Chondrocyte (in vitro differentiated cells): Measurements from ENCODE around the gene PLEKHA6. TPM values are rescaled to one million over a fixed set of nuclear protein-coding genes. Genes with fewer than 3 reads are reported as not detected.

Source experiments
- DNase-seq: peaks from one replicate; pipeline ENCODE4 v3.0.0; 2021; ENCODE audit warnings: mixed read lengths, low spot score
- H3K27ac Mint-ChIP-seq: one replicate; pipeline ENCODE4 v1.8.0; 2021; ENCODE audit warnings: mild to moderate bottlenecking, moderate library complexity, mixed read lengths; ENCODE audit not compliant: unreplicated experiment
- H3K27me3 Mint-ChIP-seq: 2 replicates; pipeline ENCODE4 v1.8.0; 2021; ENCODE audit warnings: low read depth, mixed read lengths
- H3K36me3 Mint-ChIP-seq: 2 replicates; pipeline ENCODE4 v1.8.0; 2021; ENCODE audit warnings: low read depth, mixed read lengths
- H3K4me1 Mint-ChIP-seq: 2 replicates; pipeline ENCODE4 v1.8.0; 2021; ENCODE audit warnings: low read depth, mild to moderate bottlenecking, mixed read lengths
- H3K4me3 Mint-ChIP-seq: one replicate; pipeline ENCODE4 v1.8.0; 2021; ENCODE audit warnings: mild to moderate bottlenecking, moderate library complexity, mixed read lengths; ENCODE audit not compliant: unreplicated experiment
- H3K9me3 Mint-ChIP-seq: 2 replicates; pipeline ENCODE4 v1.8.0; 2021; ENCODE audit warnings: low read depth, mixed read lengths
- total RNA-seq: library from RNA; stranded (reverse); gene quantifications from 3 replicates; pipeline ENCODE4 v1.2.1, GENCODE V29; 2021
- TF ChIP-seq, protein P1 (sequence below): fragments of 200-600 bp; sonication (generic); IDR thresholded peaks from 2 replicates; pipeline ENCODE4 v1.5.0; 2021; ENCODE audit warnings: antibody characterized with exemption, mild to moderate bottlenecking, moderate library complexity

Gene PLEKHA6
- total RNA-seq, 1 donor from 2014 or later: 0.15 TPM

GRCh38 chr1:204294357-204294756, 65.4 kb downstream of the PLEKHA6 start:
- TF ChIP-seq, protein P1, sequence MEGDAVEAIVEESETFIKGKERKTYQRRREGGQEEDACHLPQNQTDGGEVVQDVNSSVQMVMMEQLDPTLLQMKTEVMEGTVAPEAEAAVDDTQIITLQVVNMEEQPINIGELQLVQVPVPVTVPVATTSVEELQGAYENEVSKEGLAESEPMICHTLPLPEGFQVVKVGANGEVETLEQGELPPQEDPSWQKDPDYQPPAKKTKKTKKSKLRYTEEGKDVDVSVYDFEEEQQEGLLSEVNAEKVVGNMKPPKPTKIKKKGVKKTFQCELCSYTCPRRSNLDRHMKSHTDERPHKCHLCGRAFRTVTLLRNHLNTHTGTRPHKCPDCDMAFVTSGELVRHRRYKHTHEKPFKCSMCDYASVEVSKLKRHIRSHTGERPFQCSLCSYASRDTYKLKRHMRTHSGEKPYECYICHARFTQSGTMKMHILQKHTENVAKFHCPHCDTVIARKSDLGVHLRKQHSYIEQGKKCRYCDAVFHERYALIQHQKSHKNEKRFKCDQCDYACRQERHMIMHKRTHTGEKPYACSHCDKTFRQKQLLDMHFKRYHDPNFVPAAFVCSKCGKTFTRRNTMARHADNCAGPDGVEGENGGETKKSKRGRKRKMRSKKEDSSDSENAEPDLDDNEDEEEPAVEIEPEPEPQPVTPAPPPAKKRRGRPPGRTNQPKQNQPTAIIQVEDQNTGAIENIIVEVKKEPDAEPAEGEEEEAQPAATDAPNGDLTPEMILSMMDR: no peak
- Mint-ChIP-seq H3K4me1 (peaks cover 45% of the 10 kb centered on the region), H3K27me3 (peaks cover 13% of the 10 kb centered on the region), H3K36me3 (no peaks in the 10 kb centered on the region), H3K4me3 (no peak overlapping the region), H3K27ac (peak overlapping the region; percentile 24), H3K9me3 (no peaks in the 10 kb centered on the region)
- no peak for DNase-seq

GRCh38 chr1:204293605-204294337, 66.0 kb downstream of the PLEKHA6 start:
- peaks cover 45% of the 10 kb centered on the region for H3K4me1 Mint-ChIP-seq
- H3K36me3 Mint-ChIP-seq: no peaks in the 10 kb centered on the region
- DNase-seq: no peak
- H3K4me3 Mint-ChIP-seq: no peak overlapping the region
- TF ChIP-seq, protein P1: no peak
- peaks cover 17% of the 10 kb centered on the region for H3K27me3 Mint-ChIP-seq
- H3K27ac Mint-ChIP-seq: peak overlapping the region; percentile 24
- H3K9me3 Mint-ChIP-seq: no peaks in the 10 kb centered on the region

GRCh38 chr1:204292740-204293139, 67.0 kb downstream of the PLEKHA6 start:
- DNase-seq: no peak
- H3K27me3 Mint-ChIP-seq: peaks cover 26% of the 10 kb centered on the region
- TF ChIP-seq, protein P1: no peak
- H3K4me1 Mint-ChIP-seq: peaks cover 50% of the 10 kb centered on the region
- H3K36me3 Mint-ChIP-seq: no peaks in the 10 kb centered on the region
- H3K27ac Mint-ChIP-seq: no peak overlapping the region
- no peaks in the 10 kb centered on the region for H3K9me3 Mint-ChIP-seq
- H3K4me3 Mint-ChIP-seq: no peak overlapping the region

DNA sequence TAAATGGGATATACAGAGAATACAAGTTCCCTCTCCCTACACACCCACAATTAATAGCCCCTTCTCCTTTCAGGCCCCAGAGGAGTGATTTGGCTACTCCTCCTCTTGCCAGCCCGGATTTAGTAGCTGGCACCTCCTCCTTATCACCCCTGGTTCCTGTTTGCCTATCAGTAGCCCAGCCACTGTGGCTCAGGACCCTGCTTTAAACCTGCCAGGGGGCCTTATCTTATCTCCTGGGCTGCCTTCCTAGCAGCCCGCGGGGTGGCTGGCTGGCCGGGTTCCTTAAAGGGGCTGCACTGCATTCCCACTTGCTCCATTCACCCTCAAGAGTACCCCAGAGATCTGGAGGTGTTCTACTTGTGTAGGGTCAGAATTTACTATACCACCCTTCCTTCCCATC, 70.4 kb downstream of the PLEKHA6 start:
- no peak overlapping the region for H3K4me3 Mint-ChIP-seq
- H3K27ac Mint-ChIP-seq: no peak overlapping the region

DNA sequence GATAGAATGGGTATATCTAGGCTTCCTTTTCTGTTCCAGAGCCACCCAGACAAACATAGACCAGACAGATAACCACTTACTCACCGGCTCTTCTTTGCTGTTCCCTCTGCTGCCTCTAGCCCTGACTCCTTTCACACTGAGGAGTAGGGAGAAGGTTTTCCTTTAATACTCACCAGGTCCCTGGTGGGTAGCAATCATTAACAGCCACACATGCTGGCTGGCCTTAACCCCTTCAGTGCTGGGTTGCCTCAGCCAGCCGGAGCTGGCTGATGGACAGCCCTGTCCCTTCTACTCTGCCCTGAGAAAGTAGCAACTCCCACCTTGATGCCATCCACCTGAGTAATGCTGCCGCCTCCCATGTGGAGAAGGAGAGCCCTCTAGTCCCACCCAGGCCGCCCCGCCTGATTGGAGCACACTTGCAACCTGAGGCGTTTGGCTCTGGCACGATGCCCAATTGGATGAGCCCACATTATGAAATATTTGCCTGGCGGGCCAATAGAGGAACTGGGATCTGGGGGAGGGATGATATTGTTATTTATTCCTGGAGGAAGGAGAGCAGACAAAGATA, 71.6 kb downstream of the PLEKHA6 start:
- Mint-ChIP-seq H3K9me3 (no peaks in the 10 kb centered on the region), H3K27me3 (peaks cover 51% of the 10 kb centered on the region), H3K4me1 (peaks cover 16% of the 10 kb centered on the region), H3K4me3 (no peak overlapping the region), H3K27ac (no peak overlapping the region), H3K36me3 (no peaks in the 10 kb centered on the region)
- TF ChIP-seq, protein P1: no peak
- no peak for DNase-seq

More for the DNA sequence above, 70.4 kb downstream of the PLEKHA6 start:
- Mint-ChIP-seq H3K9me3 (no peaks in the 10 kb centered on the region), H3K27me3 (peaks cover 51% of the 10 kb centered on the region), H3K36me3 (no peaks in the 10 kb centered on the region), H3K4me1 (peaks cover 25% of the 10 kb centered on the region)
- TF ChIP-seq, protein P1: no peak
- no peak for DNase-seq
